SK-N-SH treated with all-trans-retinoic acid at 6 μM for 48 hours (cell line): ENCODE measurements around the gene C4BPB.

Experiments
- ATAC-seq: fragments of 200-7000 bp; cut with Tn5 transposase; 3 replicates; pipeline ENCODE4 v1.9.1; 2020; ENCODE audit warnings: mild to moderate bottlenecking, moderate library complexity
- BACH2 ChIP-seq: fragments of 250-450 bp; sonication (Bioruptor Pico); IDR thresholded peaks from 2 replicates; pipeline ENCODE4 v1.9.0; 2021; ENCODE audit warnings: mild to moderate bottlenecking, borderline replicate concordance
- CSDC2 ChIP-seq: fragments of 250-450 bp; sonication (Bioruptor Pico); IDR thresholded peaks from 2 replicates; pipeline ENCODE4 v1.5.0; 2020; ENCODE audit warnings: mild to moderate bottlenecking, moderate library complexity
- ESRRG ChIP-seq: fragments of 250-450 bp; sonication (Bioruptor Pico); IDR thresholded peaks from 2 replicates; pipeline ENCODE4 v1.6.1; 2021; ENCODE audit warnings: mild to moderate bottlenecking
- GLIS3 ChIP-seq: fragments of 250-450 bp; sonication (Bioruptor Pico); IDR thresholded peaks from 2 replicates; pipeline ENCODE4 v1.5.0; 2020; ENCODE audit warnings: mild to moderate bottlenecking, moderate library complexity
- ISL1 ChIP-seq: fragments of 250-450 bp; sonication (Bioruptor Pico); IDR thresholded peaks from 2 replicates; pipeline ENCODE4 v2.1.2; 2022; ENCODE audit warnings: mild to moderate bottlenecking, moderate library complexity
- OSR1 ChIP-seq: fragments of 250-450 bp; sonication (Bioruptor Pico); IDR thresholded peaks from 2 replicates; pipeline ENCODE4 v1.8.0; 2022; ENCODE audit warnings: moderate library complexity, mild to moderate bottlenecking, inconsistent platforms
- PPARA ChIP-seq: fragments of 250-450 bp; sonication (Bioruptor Pico); IDR thresholded peaks from 2 replicates; pipeline ENCODE4 v1.5.0; 2020; ENCODE audit warnings: mild to moderate bottlenecking, borderline replicate concordance
- RARB ChIP-seq: fragments of 250-450 bp; sonication (Bioruptor Pico); IDR thresholded peaks from 2 replicates; pipeline ENCODE4 v1.8.0; 2021; ENCODE audit warnings: mild to moderate bottlenecking, moderate library complexity
- TOX ChIP-seq: fragments of 250-450 bp; sonication (Bioruptor Pico); IDR thresholded peaks from 2 replicates; pipeline ENCODE4 v1.8.0; 2021; ENCODE audit warnings: mild to moderate bottlenecking, moderate library complexity, borderline replicate concordance
- ZC3H10 ChIP-seq: fragments of 250-450 bp; sonication (Bioruptor Pico); IDR thresholded peaks from 2 replicates; pipeline ENCODE4 v1.5.1; 2021; ENCODE audit warnings: mild to moderate bottlenecking, moderate library complexity
- ZFP3 ChIP-seq: fragments of 250-450 bp; sonication (Bioruptor Pico); IDR thresholded peaks from 2 replicates; pipeline ENCODE4 v1.5.0; 2020; ENCODE audit warnings: mild to moderate bottlenecking, moderate library complexity
- ZFP30 ChIP-seq: fragments of 450-650 bp; formaldehyde crosslinking; IDR thresholded peaks from 2 replicates; pipeline ENCODE4 v1.5.0; 2022; ENCODE audit warnings: mild to moderate bottlenecking, moderate library complexity
- ZNF565 ChIP-seq: fragments of 450-650 bp; formaldehyde crosslinking; conservative IDR thresholded peaks from 2 replicates; pipeline ENCODE4 v1.5.0; 2020; ENCODE audit warnings: low read depth, mild to moderate bottlenecking, moderate library complexity
- ZNF70 ChIP-seq: fragments of 450-650 bp; formaldehyde crosslinking; IDR thresholded peaks from 2 replicates; pipeline ENCODE4 v1.5.0; 2020; ENCODE audit warnings: mild to moderate bottlenecking, moderate library complexity
- ZNF8 ChIP-seq: fragments of 450-650 bp; formaldehyde crosslinking; IDR thresholded peaks from 2 replicates; pipeline ENCODE4 v1.5.0; 2020; ENCODE audit warnings: mild to moderate bottlenecking, moderate library complexity
- TF ChIP-seq, protein P1 (sequence below): fragments of 250-450 bp; sonication (Bioruptor Pico); IDR thresholded peaks from 2 replicates; pipeline ENCODE4 v1.5.1; 2021; ENCODE audit warnings: mild to moderate bottlenecking, moderate library complexity
- TF ChIP-seq, protein P2 (sequence below): fragments of 250-450 bp; sonication (Bioruptor Pico); IDR thresholded peaks from 2 replicates; pipeline ENCODE4 v1.8.0; 2020; ENCODE audit warnings: mild to moderate bottlenecking, moderate library complexity, borderline replicate concordance
- TF ChIP-seq, protein P3 (sequence below): fragments of 250-450 bp; sonication (Bioruptor Pico); IDR thresholded peaks from 2 replicates; pipeline ENCODE4 v1.5.0; 2020; ENCODE audit warnings: mild to moderate bottlenecking, moderate library complexity
- TF ChIP-seq, protein P4 (sequence below): fragments of 250-450 bp; sonication (Bioruptor Pico); IDR thresholded peaks from 2 replicates; pipeline ENCODE4 v1.5.1; 2020; ENCODE audit warnings: low read depth, mild to moderate bottlenecking, moderate library complexity

Gene C4BPB

DNA sequence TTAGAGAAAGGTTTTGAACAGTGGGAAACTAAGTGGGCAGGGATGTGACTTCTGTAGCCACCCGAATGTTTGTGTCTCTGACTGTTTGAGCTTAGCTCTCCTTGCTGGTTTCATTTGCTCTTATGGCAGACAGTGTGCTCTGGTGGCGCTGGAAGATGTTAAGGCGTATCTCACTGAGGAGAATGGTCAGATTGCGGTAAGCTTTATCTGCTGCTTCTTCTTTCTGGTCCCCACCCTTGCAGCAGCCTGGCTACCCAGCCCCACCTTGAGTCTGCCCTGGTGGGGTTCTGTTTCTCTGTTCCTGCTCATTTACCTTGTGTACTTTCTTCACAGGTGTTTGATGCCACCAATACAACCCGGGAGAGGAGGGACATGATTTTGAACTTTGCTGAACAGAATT, 25.6 kb upstream of the C4BPB start (continued):
- TF ChIP-seq, protein P1, sequence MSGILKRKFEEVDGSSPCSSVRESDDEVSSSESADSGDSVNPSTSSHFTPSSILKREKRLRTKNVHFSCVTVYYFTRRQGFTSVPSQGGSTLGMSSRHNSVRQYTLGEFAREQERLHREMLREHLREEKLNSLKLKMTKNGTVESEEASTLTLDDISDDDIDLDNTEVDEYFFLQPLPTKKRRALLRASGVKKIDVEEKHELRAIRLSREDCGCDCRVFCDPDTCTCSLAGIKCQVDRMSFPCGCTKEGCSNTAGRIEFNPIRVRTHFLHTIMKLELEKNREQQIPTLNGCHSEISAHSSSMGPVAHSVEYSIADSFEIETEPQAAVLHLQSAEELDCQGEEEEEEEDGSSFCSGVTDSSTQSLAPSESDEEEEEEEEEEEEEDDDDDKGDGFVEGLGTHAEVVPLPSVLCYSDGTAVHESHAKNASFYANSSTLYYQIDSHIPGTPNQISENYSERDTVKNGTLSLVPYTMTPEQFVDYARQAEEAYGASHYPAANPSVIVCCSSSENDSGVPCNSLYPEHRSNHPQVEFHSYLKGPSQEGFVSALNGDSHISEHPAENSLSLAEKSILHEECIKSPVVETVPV (CRISPR knock-in tag): no peak
- no peak for TF ChIP-seq PPARA

DNA sequence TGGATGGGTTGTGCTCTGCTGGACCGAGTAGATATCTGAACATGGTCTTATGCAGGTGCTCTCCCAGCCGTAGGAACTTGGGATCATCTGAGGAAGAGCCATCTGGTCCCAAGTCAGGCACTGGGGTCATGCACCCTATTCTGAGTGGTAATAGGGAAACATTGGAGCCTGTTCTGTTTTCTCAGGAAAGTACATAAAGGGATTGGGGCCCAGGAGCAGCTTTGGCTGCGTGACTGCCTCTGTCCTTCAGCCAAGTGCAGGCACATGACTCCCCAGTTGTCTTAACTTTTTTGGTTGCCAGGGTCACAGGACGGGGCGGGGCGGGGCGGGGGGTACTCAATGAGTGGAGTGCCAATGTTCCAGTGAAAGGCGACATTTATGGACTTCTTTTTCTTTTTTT, 24.1 kb upstream of the C4BPB start:
- ATAC-seq: no peak
- TF ChIP-seq, protein P2, sequence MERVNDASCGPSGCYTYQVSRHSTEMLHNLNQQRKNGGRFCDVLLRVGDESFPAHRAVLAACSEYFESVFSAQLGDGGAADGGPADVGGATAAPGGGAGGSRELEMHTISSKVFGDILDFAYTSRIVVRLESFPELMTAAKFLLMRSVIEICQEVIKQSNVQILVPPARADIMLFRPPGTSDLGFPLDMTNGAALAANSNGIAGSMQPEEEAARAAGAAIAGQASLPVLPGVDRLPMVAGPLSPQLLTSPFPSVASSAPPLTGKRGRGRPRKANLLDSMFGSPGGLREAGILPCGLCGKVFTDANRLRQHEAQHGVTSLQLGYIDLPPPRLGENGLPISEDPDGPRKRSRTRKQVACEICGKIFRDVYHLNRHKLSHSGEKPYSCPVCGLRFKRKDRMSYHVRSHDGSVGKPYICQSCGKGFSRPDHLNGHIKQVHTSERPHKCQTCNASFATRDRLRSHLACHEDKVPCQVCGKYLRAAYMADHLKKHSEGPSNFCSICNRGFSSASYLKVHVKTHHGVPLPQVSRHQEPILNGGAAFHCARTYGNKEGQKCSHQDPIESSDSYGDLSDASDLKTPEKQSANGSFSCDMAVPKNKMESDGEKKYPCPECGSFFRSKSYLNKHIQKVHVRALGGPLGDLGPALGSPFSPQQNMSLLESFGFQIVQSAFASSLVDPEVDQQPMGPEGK (CRISPR knock-in tag): no peak
- TF ChIP-seq OSR1: no peak
- TF ChIP-seq BACH2 (CRISPR knock-in tag): no peak
- no peak for TF ChIP-seq ZFP30 (CRISPR knock-in tag)
- no peak for TF ChIP-seq ZNF565 (CRISPR knock-in tag)
- no peak for TF ChIP-seq PPARA
- TF ChIP-seq ZC3H10 (CRISPR knock-in tag): no peak
- no peak for TF ChIP-seq RARB
- no peak for TF ChIP-seq ZNF70 (CRISPR knock-in tag)
- TF ChIP-seq ZNF8 (CRISPR knock-in tag): no peak
- no peak for TF ChIP-seq ZFP3 (CRISPR knock-in tag)
- TF ChIP-seq, protein P3, sequence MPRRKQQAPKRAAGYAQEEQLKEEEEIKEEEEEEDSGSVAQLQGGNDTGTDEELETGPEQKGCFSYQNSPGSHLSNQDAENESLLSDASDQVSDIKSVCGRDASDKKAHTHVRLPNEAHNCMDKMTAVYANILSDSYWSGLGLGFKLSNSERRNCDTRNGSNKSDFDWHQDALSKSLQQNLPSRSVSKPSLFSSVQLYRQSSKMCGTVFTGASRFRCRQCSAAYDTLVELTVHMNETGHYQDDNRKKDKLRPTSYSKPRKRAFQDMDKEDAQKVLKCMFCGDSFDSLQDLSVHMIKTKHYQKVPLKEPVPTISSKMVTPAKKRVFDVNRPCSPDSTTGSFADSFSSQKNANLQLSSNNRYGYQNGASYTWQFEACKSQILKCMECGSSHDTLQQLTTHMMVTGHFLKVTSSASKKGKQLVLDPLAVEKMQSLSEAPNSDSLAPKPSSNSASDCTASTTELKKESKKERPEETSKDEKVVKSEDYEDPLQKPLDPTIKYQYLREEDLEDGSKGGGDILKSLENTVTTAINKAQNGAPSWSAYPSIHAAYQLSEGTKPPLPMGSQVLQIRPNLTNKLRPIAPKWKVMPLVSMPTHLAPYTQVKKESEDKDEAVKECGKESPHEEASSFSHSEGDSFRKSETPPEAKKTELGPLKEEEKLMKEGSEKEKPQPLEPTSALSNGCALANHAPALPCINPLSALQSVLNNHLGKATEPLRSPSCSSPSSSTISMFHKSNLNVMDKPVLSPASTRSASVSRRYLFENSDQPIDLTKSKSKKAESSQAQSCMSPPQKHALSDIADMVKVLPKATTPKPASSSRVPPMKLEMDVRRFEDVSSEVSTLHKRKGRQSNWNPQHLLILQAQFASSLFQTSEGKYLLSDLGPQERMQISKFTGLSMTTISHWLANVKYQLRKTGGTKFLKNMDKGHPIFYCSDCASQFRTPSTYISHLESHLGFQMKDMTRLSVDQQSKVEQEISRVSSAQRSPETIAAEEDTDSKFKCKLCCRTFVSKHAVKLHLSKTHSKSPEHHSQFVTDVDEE (CRISPR knock-in tag): no peak
- no peak for TF ChIP-seq GLIS3 (CRISPR knock-in tag)
- TF ChIP-seq CSDC2 (CRISPR knock-in tag): no peak

DNA sequence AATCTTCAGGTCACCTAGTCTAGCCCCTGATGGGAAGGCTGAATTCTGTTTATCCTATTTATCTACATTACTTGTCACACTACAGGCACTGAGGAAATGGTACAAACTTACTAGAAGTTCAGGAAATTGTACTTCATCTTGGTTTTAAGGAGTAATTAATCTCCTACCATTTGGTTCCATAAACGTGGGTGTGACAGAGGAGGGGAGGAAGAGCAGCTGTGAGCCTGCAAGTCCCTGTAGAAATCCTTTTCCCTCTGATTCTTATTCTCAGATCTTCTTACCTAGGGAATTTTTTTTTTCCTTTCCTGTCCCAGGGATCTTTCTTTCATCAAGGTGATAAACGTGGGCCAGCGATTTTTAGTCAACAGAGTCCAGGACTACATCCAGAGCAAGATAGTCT, 21.5 kb upstream of the C4BPB start:
- ATAC-seq: no peak
- TF ChIP-seq, protein P2 (CRISPR knock-in tag): no peak
- TF ChIP-seq TOX (CRISPR knock-in tag) (no peak), ESRRG (CRISPR knock-in tag) (no peak), ISL1 (CRISPR knock-in tag) (no peak), ZNF70 (CRISPR knock-in tag) (no peak), PPARA (no peak), GLIS3 (CRISPR knock-in tag) (no peak)
- TF ChIP-seq, protein P4, sequence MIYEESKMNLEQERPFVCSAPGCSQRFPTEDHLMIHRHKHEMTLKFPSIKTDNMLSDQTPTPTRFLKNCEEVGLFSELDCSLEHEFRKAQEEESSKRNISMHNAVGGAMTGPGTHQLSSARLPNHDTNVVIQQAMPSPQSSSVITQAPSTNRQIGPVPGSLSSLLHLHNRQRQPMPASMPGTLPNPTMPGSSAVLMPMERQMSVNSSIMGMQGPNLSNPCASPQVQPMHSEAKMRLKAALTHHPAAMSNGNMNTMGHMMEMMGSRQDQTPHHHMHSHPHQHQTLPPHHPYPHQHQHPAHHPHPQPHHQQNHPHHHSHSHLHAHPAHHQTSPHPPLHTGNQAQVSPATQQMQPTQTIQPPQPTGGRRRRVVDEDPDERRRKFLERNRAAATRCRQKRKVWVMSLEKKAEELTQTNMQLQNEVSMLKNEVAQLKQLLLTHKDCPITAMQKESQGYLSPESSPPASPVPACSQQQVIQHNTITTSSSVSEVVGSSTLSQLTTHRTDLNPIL: no peak

DNA sequence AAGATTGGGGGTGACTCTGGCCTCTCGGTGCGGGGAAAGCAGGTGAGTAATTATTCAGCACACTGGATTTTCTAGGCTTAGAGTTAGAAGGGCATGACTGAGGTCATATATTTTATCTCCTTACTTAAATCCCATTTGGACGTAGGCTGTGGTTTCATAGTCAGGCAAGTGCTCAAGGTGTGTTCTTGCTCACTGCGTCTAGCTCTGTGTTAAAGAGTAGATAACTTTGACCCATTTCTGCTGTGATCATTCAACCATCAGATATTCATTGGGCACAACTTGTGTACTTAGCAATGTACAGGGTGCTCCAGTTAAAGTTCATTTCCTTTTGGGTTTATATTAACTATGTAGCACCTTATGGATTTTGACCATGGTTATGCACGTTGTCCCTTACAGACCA, 21.0 kb upstream of the C4BPB start:
- TF ChIP-seq, protein P3 (CRISPR knock-in tag): no peak
- no peak for ATAC-seq
